D721Med (cell line): ENCODE results near the gene FBXO24.

ENCODE experiments used
- DNase-seq: peaks from one replicate; pipeline ENCODE4 v3.0.0; 2011; ENCODE audit warnings: low spot score; ENCODE audit not compliant: insufficient read length
- FAIRE-seq: peaks from 2 replicates; lab custom pipeline; 2011; peaks lifted over from hg19 to GRCh38; lab: Jason Lieb, UNC
- CTCF ChIP-seq: IDR thresholded peaks from 2 replicates; pipeline ENCODE4 v1.5.1; 2012; ENCODE audit warnings: mild to moderate bottlenecking, control low read depth; ENCODE audit not compliant: insufficient read depth; ENCODE audit errors: missing control alignments

The FBXO24 gene

GRCh38 chr7:100620804-100621203 lies 34.7 kb downstream of the FBXO24 start:
- DNase-seq (no peak), FAIRE-seq (no peak)
- TF ChIP-seq CTCF: no peak

DNA sequence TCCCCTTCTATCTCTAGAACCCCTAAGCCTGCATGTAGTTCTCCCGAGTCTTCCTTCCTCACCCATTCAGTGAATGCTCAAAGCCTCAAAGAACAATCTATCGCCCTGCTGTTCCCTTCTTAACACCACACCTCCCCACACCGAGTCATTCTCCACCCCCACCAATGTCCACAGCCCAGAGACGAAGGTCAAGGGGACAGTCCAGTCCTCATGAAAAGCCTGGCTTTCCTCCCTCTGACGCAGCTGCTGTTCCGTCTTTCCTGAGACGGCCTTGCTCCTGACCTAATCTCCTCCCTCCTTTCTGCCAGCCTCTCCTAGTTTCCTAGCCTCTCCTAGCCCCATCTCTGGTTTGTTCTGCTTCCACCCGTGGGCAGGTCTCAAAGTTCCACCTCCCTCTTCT lies 35.4 kb downstream of the FBXO24 start:
- no peak for TF ChIP-seq CTCF
- FAIRE-seq (no peak), DNase-seq (no peak)

GRCh38 chr7:100623951-100624824 lies 38.1 kb downstream of the FBXO24 start:
- FAIRE-seq (no peak), DNase-seq (no peak)
- no peak for TF ChIP-seq CTCF

- TF ChIP-seq CTCF: no peak
- DNase-seq: no peak
- FAIRE-seq: no peak
Observed at GRCh38 chr7:100626055-100626454, 39.9 kb downstream of the FBXO24 start.

GRCh38 chr7:100626530-100627237 lies 40.6 kb downstream of the FBXO24 start:
- TF ChIP-seq CTCF: no peak
- DNase-seq (peak; percentile 100), FAIRE-seq (no peak)

DNA sequence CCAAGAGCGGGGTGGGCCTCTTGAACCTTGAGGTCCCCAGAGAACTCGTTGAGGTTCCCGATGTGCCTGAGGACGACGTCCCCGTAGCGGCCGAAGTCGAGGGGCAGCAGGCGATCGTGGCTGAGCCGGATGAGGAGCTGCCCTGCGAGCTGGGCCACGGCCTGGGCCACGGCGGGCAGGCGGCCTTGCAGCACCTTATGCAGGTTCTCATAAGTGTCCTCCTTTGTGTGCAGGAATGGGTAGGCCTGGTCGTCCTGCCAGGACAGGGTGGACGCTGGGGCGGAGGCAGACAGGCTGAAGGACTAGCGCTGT lies 41.1 kb downstream of the FBXO24 start:
- TF ChIP-seq CTCF: no peak
- no peak for FAIRE-seq
- no peak for DNase-seq

GRCh38 chr7:100629117-100629716 lies 43.1 kb downstream of the FBXO24 start:
- FAIRE-seq: no peak

More at GRCh38 chr7:100629117-100629716, 43.1 kb downstream of the FBXO24 start:
- peak; percentile 33 for TF ChIP-seq CTCF
- DNase-seq: no peak
